HG03103 (cell line): ENCODE data around the gene SH3GL1.

Experiments
- ATAC-seq: cut with Tn5 transposase; IDR thresholded peaks from one replicate; pipeline ENCODE4 v1.9.1; 2021; ENCODE audit warnings: low read depth; ENCODE audit not compliant: unreplicated experiment

SH3GL1 gene

DNA sequence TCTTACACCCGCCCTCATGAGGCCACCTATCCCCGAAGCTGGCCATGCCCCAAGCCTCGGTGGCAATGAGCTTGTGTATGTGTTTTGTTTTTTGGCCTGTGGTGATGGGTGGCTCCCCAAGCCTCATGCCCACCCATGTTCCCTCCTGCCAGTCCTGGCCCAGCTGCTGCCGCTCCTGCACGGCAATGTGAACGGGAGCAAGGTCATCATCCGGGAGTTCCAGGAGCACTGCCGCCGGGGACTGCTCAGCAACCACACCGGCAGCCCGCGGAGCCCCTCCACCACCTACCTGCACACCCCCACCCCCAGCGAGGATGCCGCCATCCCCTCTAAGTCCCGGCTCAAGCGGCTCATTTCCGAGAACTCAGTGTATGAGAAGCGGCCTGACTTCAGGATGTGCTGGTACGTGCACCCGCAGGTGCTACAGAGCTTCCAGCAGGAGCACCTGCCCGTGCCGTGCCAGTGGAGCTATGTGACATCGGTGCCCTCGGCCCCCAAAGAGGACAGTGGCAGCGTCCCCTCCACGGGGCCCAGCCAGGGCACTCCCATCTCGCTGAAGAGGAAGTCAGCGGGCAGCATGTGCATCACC, 32.7 kb upstream of the SH3GL1 start:
- ATAC-seq, result no peak

- ATAC-seq, result no peak
Observed at GRCh38 chr19:4431808-4432674, 31.7 kb upstream of the SH3GL1 start.

DNA sequence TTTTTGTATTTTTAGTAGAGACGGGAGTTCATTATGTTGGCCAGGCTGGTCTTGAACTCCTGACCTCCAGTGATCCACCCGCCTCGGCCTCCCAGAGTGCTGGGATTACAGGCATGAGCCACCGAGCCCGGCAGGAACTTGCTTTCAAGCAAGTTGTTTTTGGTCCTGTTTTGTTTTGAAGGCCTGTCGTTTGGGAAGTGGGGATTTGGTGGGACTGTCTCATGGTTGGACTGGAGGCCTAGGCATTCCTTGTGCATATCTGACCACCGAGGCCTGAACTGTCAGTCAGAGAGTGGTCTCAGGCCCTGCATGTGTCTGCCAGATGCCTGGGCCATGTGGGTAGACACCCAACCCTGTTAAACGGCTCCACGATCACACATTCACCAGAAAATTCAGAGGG, 30.9 kb upstream of the SH3GL1 start:
- ATAC-seq, result no peak

- ATAC-seq, result no peak
Observed at GRCh38 chr19:4430760-4431159, 30.4 kb upstream of the SH3GL1 start.

- no peak for ATAC-seq
Observed at GRCh38 chr19:4429771-4430171, 29.4 kb upstream of the SH3GL1 start.

GRCh38 chr19:4429256-4429655, 28.9 kb upstream of the SH3GL1 start:
- no peak for ATAC-seq

- no peak for ATAC-seq
Observed at GRCh38 chr19:4428326-4428975, 28.1 kb upstream of the SH3GL1 start.

DNA sequence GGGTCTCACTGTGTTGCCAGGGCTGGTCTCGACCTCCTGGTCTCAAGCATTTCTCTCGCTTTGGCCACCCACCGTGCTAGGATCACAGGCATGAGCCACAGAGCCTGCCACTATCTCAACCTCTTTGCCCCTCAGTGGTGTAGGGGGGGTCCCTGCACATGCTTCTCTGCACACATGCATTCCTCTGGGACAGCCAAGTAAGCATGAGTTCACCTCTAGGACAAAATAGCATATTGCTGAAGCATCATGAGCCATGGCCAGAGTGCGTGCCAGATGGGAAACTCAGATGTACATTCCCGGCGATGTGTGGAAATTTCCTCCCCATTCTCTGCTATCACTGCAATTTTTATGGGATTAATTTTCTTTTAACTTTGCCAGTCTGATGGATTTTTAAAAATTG, 25.2 kb upstream of the SH3GL1 start:
- ATAC-seq, result no peak

GRCh38 chr19:4423416-4424126, 23.2 kb upstream of the SH3GL1 start:
- ATAC-seq, result no peak

DNA sequence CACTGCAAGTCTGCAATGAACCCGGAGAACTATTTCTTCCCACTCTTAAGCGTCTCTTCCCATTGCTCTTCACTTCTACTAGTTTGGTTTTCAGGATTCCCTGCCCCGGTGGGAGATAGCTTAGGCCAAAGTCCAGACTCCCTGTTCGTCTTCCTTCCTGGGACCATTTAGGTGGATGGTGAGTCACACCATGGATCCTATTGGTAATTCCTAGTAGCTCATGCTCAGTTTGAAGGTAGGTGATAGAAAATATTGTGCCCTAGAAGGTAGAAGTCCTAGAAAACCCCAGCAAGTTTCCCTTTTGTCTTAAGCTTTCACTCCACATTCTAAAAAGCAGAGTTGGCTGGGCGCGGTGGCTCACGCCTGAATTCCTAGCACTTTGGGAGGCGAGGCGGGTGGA, 15.9 kb upstream of the SH3GL1 start:
- no peak for ATAC-seq

GRCh38 chr19:4415352-4415751, 15.0 kb upstream of the SH3GL1 start:
- no peak for ATAC-seq

DNA sequence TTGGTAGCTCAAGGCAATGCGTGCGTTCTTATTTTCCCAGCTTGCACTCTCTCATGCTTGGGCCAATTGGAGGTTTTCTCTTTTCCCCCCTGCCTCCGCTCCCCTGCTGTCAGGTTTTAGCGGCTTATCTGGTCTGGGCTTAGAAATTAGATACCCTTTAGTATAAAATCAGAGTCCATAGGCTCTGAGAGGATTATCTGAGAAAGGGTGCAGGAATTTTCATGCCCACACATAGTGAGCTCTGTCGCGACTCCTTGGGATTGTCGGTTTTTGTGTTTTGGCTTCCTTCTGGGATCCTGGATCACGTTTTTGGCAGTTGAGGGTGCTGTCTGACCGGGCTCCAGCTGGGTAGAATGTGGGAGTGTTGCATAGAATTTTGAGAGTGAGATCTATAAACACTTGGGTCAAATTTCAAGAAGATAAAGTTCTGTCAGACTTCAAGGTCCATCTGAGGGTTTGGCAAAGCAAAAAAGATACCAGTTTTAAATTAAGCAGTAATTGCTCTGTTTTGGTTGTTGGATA, 14.5 kb upstream of the SH3GL1 start:
- ATAC-seq, result no peak

GRCh38 chr19:4414144-4414799, 13.9 kb upstream of the SH3GL1 start:
- ATAC-seq, result no peak

DNA sequence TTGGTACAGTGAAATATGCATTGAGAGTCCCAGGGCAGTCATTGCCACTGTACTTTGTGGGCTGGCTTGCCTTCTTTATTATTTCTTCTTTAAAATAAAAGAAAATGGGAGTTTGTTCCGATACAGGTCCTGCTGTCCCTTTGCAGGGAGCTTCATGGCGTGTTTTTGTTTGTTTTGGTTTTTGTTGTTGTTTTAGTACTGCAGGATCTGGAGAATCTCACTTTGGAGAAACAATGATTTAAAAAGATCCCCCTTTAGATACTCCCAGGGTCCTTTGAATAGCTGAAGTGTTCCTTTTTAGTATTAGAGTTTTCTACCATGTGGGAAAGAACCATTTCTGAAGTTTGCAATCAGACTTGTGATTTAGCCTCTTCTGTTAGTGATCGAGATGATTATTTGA, 13.2 kb upstream of the SH3GL1 start:
- ATAC-seq, result no peak

GRCh38 chr19:4409123-4409933, 9.0 kb upstream of the SH3GL1 start:
- ATAC-seq, result no peak

- no peak for ATAC-seq
Observed at GRCh38 chr19:4406626-4407025, 6.3 kb upstream of the SH3GL1 start.

DNA sequence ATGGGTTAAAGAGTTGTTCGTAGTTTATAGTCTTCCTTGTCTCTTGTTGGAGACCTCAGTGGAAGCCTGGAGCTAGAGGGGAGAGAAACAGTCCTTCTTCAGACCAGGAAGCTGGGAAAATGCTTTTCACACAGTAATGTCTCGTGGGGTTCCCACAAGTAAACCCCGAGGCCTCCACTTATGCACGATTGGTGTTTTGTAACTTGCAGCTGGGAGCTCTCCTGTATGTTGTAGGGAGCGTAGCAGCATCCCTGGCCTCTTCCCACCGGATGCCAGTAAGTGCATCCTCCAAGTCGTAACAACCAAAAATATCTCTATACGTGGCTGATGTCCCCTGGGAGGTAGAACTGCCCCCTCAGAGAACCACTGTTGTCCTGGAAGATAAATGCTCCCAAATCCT, 5.6 kb upstream of the SH3GL1 start:
- ATAC-seq, result no peak

- no peak for ATAC-seq
Observed at GRCh38 chr19:4403005-4403761, 2.8 kb upstream of the SH3GL1 start.
